Hepatocyte (in vitro differentiated cells): ENCODE measurements around the gene TRMT10A. TPM values are rescaled to one million over a fixed set of nuclear protein-coding genes. Genes with fewer than 3 reads are reported as not detected.

Experiments used
- DNase-seq: peaks from one replicate; pipeline ENCODE4 v3.0.0-alpha.2; 2016; ENCODE audit warnings: low spot score
- H2AFZ ChIP-seq: fragments of 200-600 bp; sonication (generic); 2 replicates; pipeline ENCODE4 v1.6.0; 2016; ENCODE audit warnings: antibody characterized with exemption, mild to moderate bottlenecking
- H3K27ac ChIP-seq: fragments of 200-600 bp; sonication (generic); 2 replicates; pipeline ENCODE4 v1.5.1; 2016; ENCODE audit warnings: mild to moderate bottlenecking
- H3K27me3 ChIP-seq: fragments of 200-600 bp; sonication (generic); 2 replicates; pipeline ENCODE4 v1.6.1; 2016
- H3K36me3 ChIP-seq: fragments of 200-600 bp; sonication (generic); replicated peaks from 2 replicates; pipeline ENCODE4 v1.5.1; 2016; ENCODE audit warnings: low read depth; ENCODE audit not compliant: insufficient read depth
- H3K4me1 ChIP-seq: fragments of 200-600 bp; sonication (generic); 2 replicates; pipeline ENCODE4 v1.5.1; 2016; ENCODE audit warnings: mild to moderate bottlenecking, moderate library complexity; ENCODE audit not compliant: insufficient read depth
- H3K4me2 ChIP-seq: fragments of 200-600 bp; sonication (generic); 2 replicates; pipeline ENCODE4 v1.6.0; 2016
- H3K4me3 ChIP-seq: fragments of 200-600 bp; sonication (generic); 2 replicates; pipeline ENCODE4 v1.5.1; 2016; ENCODE audit warnings: mild to moderate bottlenecking
- H3K79me2 ChIP-seq: fragments of 200-600 bp; sonication (generic); 2 replicates; pipeline ENCODE4 v1.6.0; 2017; ENCODE audit warnings: mild to moderate bottlenecking
- H3K9me2 ChIP-seq: fragments of 200-600 bp; sonication (generic); replicated peaks from 2 replicates; pipeline ENCODE4 v1.6.0; 2017; ENCODE audit warnings: mild to moderate bottlenecking; ENCODE audit not compliant: insufficient read depth
- H3K9me3 ChIP-seq: fragments of 200-600 bp; sonication (generic); 2 replicates; pipeline ENCODE4 v1.5.1; 2016; ENCODE audit warnings: low read depth, mild to moderate bottlenecking
- H4K20me1 ChIP-seq: fragments of 200-600 bp; sonication (generic); 2 replicates; pipeline ENCODE4 v1.6.0; 2016; ENCODE audit warnings: mild to moderate bottlenecking; ENCODE audit not compliant: insufficient read depth, poor library complexity, severe bottlenecking
- CTCF ChIP-seq: fragments of 200-600 bp; sonication (generic); IDR thresholded peaks from 2 replicates; pipeline ENCODE4 v1.5.1; 2016; ENCODE audit warnings: antibody characterized with exemption, mild to moderate bottlenecking; ENCODE audit not compliant: poor library complexity
- EZH2 ChIP-seq: fragments of 200-600 bp; sonication (generic); IDR thresholded peaks from 2 replicates; pipeline ENCODE4 v1.6.1; 2016; ENCODE audit warnings: antibody characterized with exemption, mild to moderate bottlenecking, borderline replicate concordance
- EZH2phosphoT487 ChIP-seq: fragments of 200-600 bp; sonication (generic); IDR thresholded peaks from one replicate; pipeline ENCODE4 v1.6.1; 2018; ENCODE audit warnings: antibody characterized with exemption, mild to moderate bottlenecking, low read depth, moderate library complexity; ENCODE audit not compliant: unreplicated experiment, severe bottlenecking
- WGBS: methylation state at CpG from one replicate; pipeline ENCODE4 v1.1.6; 2016; ENCODE audit warnings: low lambda C conversion rate; ENCODE audit errors: missing lambda C conversion rate; 5-methylcytosine and 5-hydroxymethylcytosine counted together
- polyA plus RNA-seq: library from polyadenylated mRNA; unstranded; fragments of >200 nt; fragmentation: Nextera tagmentation; extraction: Ambion mirVana; gene quantifications from 2 replicates; pipeline ENCODE4 v1.2.1, GENCODE V29; 2016
- total RNA-seq: library from RNA; depleted of rRNA; stranded (reverse); fragments of >200 nt; gene quantifications from 2 replicates; pipeline ENCODE4 v1.2.3, GENCODE V29; 2014

TRMT10A gene
- total and polyA plus RNA-seq, 2 experiments from 2014 or later = 6.2 to 17.9 TPM

DNA sequence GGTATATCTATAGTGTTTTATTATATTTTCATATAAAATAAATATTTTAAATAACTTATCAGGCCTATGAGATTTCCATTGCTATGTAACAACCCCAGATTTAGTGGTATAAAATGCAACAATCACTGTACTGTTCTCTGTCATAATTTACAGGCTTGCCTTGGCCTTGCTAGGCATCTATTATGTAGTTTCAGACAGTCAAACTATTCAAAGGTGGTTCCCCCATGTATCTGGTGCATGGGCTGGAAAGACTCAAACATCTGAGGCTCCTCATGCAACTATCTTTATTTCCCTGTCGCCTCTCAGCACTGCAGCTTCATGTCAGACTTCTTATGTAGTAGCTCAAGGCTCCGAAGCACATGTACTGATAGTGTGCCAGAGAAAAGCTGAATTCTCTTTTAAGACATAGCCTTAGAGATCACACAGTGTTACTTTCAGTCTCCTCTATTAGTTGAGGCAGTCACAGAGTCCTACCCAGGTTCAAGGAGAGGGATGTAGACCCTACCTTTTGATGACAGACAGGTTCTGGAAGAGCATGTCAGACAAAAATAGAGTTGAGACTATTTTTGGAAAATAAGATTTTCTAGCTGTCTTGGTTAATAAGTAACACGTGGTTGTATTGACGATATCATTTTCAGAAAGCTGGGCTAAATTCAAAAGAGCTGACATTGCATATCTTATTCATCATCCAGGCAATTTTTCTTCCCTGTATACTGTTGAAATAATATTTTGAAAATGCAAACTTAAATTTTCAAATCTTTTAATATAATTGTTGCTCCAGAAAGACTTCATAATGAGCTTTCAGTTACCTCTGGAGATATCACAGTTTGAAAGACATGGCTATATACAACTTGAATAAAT, 30.2 kb upstream of the TRMT10A start:
- H4K20me1 ChIP-seq = no peaks in the 10 kb centered on the region
- WGBS = 86% methylated on average over 4 of the region's 4 CpGs
- no peak overlapping the region for H3K27ac ChIP-seq
- no peak overlapping the region for H3K4me2 ChIP-seq
- H3K4me1 ChIP-seq = no peaks in the 10 kb centered on the region
- no peak for TF ChIP-seq EZH2
- no peak for TF ChIP-seq EZH2phosphoT487
- H3K36me3 ChIP-seq = no peaks in the 10 kb centered on the region
- H2AFZ ChIP-seq = no peak overlapping the region
- H3K9me2 ChIP-seq = no peaks in the 10 kb centered on the region
- no peak for DNase-seq
- no peaks in the 10 kb centered on the region for H3K9me3 ChIP-seq
- no peaks in the 10 kb centered on the region for H3K27me3 ChIP-seq
- H3K4me3 ChIP-seq = no peak overlapping the region
- H3K79me2 ChIP-seq = no peaks in the 10 kb centered on the region

DNA sequence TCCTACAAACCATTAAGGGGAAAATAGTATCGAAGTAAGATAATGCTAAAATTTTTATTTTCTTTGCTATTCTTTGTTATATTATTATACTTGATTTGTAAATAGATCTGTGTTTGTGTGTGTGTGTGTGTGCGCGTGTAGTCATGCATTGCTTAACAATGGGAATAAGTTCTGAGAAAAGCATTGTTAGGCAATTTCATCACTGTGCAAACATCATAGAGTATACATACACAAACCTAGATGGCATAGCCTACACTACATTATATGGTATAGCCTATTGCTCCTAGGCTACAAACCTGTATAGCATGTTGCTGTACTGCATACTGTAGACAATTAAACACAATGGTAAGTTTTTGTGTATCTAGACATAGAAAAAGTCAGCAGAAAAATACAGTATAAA, 27.9 kb upstream of the TRMT10A start:
- Histone ChIP-seq H3K79me2 (no peaks in the 10 kb centered on the region), H3K4me2 (no peak overlapping the region), H3K4me1 (peaks cover 10% of the 10 kb centered on the region), H3K27me3 (no peaks in the 10 kb centered on the region), H2AFZ (no peak overlapping the region), H3K36me3 (no peaks in the 10 kb centered on the region), H3K4me3 (no peak overlapping the region), H3K9me3 (no peaks in the 10 kb centered on the region), H4K20me1 (no peaks in the 10 kb centered on the region), H3K9me2 (no peaks in the 10 kb centered on the region), H3K27ac (no peak overlapping the region)
- no peak for DNase-seq
- TF ChIP-seq EZH2 = no peak
- no peak for TF ChIP-seq EZH2phosphoT487
- TF ChIP-seq CTCF = no peak
- WGBS = 95% methylated on average over 3 of the region's 3 CpGs

GRCh38 chr4:99587803-99588202, 24.0 kb upstream of the TRMT10A start:
- peak overlapping the region; percentile 10 for H3K4me2 ChIP-seq
- H3K9me3 ChIP-seq = no peaks in the 10 kb centered on the region
- H3K27ac ChIP-seq = peak overlapping the region; percentile 77
- no peaks in the 10 kb centered on the region for H3K36me3 ChIP-seq
- DNase-seq = no peak
- no peaks in the 10 kb centered on the region for H3K9me2 ChIP-seq
- H4K20me1 ChIP-seq = no peaks in the 10 kb centered on the region
- peaks cover 23% of the 10 kb centered on the region for H3K4me1 ChIP-seq
- no peak overlapping the region for H3K4me3 ChIP-seq
- H3K27me3 ChIP-seq = no peaks in the 10 kb centered on the region
- H2AFZ ChIP-seq = no peak overlapping the region
- 31% methylated on average over 1 of the region's 1 CpG for WGBS
- no peak for TF ChIP-seq EZH2phosphoT487
- no peak for TF ChIP-seq EZH2
- no peak for TF ChIP-seq CTCF
- H3K79me2 ChIP-seq = no peaks in the 10 kb centered on the region

GRCh38 chr4:99587309-99587708, 23.5 kb upstream of the TRMT10A start:
- no peak overlapping the region for H2AFZ ChIP-seq
- H3K4me3 ChIP-seq = no peak overlapping the region
- peak overlapping the region; percentile 77 for H3K27ac ChIP-seq
- TF ChIP-seq EZH2phosphoT487 (no peak), CTCF (no peak), EZH2 (no peak)
- no peaks in the 10 kb centered on the region for H3K9me2 ChIP-seq
- peaks cover 23% of the 10 kb centered on the region for H3K4me1 ChIP-seq
- no peaks in the 10 kb centered on the region for H3K79me2 ChIP-seq
- H3K36me3 ChIP-seq = no peaks in the 10 kb centered on the region
- no peaks in the 10 kb centered on the region for H3K27me3 ChIP-seq
- peak overlapping the region; percentile 10 for H3K4me2 ChIP-seq
- H4K20me1 ChIP-seq = no peaks in the 10 kb centered on the region
- H3K9me3 ChIP-seq = no peaks in the 10 kb centered on the region
- no peak for DNase-seq
